ENCODE data around the gene SLC7A14.

SLC7A14 gene

GRCh38 chr3:170480111-170480510 lies 105.8 kb downstream of the SLC7A14 start:
- TF ChIP-seq, protein P1, sequence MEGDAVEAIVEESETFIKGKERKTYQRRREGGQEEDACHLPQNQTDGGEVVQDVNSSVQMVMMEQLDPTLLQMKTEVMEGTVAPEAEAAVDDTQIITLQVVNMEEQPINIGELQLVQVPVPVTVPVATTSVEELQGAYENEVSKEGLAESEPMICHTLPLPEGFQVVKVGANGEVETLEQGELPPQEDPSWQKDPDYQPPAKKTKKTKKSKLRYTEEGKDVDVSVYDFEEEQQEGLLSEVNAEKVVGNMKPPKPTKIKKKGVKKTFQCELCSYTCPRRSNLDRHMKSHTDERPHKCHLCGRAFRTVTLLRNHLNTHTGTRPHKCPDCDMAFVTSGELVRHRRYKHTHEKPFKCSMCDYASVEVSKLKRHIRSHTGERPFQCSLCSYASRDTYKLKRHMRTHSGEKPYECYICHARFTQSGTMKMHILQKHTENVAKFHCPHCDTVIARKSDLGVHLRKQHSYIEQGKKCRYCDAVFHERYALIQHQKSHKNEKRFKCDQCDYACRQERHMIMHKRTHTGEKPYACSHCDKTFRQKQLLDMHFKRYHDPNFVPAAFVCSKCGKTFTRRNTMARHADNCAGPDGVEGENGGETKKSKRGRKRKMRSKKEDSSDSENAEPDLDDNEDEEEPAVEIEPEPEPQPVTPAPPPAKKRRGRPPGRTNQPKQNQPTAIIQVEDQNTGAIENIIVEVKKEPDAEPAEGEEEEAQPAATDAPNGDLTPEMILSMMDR (IDR thresholded peaks at IDR 0.05; ENCODE audit: low read depth, low read length, missing control alignments), result no peak
- DNase-seq (ENCODE audit: low read depth), result no peak
- H3K4me3 ChIP-seq (ENCODE audit: low read depth, low read length), result no peak overlapping the region

DNA sequence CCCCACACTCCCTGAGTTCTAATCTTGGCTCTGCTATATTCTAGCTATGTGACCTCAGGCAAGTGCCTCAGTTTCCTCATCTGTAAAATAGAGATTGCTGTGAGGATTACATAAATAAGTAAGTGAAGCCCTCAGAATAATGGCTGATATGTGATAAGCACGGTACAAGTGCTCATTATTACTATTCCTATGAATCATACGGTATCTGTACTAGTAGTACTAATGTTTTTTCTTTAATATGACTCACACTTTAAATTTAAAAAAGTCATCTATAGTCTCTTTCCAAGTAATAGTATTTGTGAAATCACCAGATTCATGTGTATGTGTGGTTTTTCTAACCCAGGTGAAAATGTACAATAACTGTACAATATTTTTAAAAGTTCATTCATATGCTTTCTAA lies 108.5 kb downstream of the SLC7A14 start:
- TF ChIP-seq, protein P1 (IDR thresholded peaks at IDR 0.05; ENCODE audit: low read depth, low read length, missing control alignments), result no peak
- no peak overlapping the region for H3K4me3 ChIP-seq (ENCODE audit: low read depth, low read length)
- DNase-seq (ENCODE audit: low read depth), result no peak

DNA sequence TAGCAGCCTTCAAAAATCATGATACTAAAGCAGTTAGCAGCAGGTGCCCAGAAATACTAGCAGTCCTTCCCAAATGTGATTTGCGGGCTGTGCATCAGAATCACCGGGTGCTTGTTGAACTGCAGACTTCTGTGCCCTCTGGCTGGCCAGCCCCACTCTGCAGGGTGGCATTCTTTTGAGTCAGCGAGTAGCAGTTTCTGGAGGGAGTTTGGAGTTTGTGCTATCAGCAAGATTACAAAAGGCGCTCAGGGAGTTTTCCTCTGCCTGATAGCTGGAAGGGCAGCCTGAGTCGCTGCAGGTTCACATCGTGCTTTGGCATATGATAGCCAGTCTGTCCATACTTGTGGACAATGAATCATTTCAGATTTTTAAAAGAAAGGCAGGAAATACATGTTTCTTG lies 109.6 kb downstream of the SLC7A14 start:
- DNase-seq (ENCODE audit: low read depth), result no peak
- H3K4me3 ChIP-seq (ENCODE audit: low read depth, low read length), result no peak overlapping the region

DNA sequence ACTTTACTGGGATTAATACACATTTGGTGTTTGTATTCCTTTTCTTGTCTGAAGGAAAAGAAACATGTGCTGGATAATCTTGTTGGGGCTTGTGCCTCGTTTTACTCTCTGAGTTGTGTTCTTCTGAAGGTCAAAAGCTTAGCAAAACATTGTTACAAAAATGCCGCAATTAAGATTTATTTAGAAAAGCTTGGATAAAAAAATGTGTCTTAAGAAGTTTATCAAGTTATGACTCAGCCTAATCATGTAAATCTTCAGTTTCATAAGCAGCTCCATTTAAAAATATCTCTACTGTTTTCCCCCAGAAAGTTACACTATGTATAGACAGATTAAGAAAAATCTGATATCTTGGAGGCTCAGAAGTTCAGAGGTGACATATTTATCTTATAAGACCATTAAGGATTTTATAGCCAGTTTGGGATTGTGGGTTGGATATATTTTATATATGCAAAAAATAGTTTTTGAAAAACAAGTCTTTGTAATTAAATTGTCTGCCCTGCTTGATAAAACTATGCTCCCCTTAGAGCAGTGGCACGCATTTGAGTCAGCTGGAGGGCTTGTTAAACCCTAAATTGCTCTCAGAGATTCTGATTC lies 110.7 kb downstream of the SLC7A14 start:
- TF ChIP-seq, protein P1 (IDR thresholded peaks at IDR 0.05; ENCODE audit: low read depth, low read length, missing control alignments), result no peak
- H3K4me3 ChIP-seq (ENCODE audit: low read depth, low read length), result no peak overlapping the region
- no peak for DNase-seq (ENCODE audit: low read depth)

More for the DNA sequence above, 109.6 kb downstream of the SLC7A14 start:
- TF ChIP-seq, protein P1 (IDR thresholded peaks at IDR 0.05; ENCODE audit: low read depth, low read length, missing control alignments), result no peak

- no peak overlapping the region for H3K4me3 ChIP-seq (ENCODE audit: low read depth, low read length)
- no peak for DNase-seq (ENCODE audit: low read depth)
- TF ChIP-seq, protein P1 (IDR thresholded peaks at IDR 0.05; ENCODE audit: low read depth, low read length, missing control alignments), result no peak
Observed at GRCh38 chr3:170473358-170473757, 112.5 kb downstream of the SLC7A14 start.

DNA sequence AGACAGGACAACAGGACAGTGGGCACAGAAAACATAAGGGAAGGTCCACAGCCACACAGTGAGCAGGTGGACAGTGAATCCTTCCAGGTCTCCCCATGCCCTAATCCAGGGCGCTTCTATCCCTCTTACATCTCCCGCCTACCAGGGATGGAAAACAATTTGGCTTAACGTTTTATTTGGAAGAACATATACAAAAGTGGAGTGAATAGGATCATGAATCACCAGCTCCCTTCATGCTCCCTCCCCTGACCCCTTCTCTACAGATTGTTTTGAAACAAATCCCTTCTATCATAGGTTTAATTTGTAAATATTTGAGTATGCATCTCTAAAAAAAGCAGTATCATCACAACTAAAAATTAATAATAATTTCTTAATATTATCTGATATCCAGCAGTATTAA lies 114.7 kb downstream of the SLC7A14 start:
- TF ChIP-seq, protein P1 (IDR thresholded peaks at IDR 0.05; ENCODE audit: low read depth, low read length, missing control alignments), result no peak
- no peak for DNase-seq (ENCODE audit: low read depth)

More for the DNA sequence above, 114.7 kb downstream of the SLC7A14 start:
- H3K4me3 ChIP-seq (ENCODE audit: low read depth, low read length), result no peak overlapping the region

All from GM12864 (cell line).